K562 (cell line): Measurements from ENCODE around the gene E2F2. TPM values are rescaled to one million over a fixed set of nuclear protein-coding genes. Genes with fewer than 3 reads are reported as not detected.
A peak's percentile ranks its signal among the peaks of the same experiment; 100 is the strongest.

ENCODE experiments used
- ATF4 ChIP-seq: fragments of 450-650 bp; formaldehyde crosslinking; IDR thresholded peaks from 2 replicates; pipeline ENCODE4 v1.4.0; 2022; ENCODE audit warnings: mild to moderate bottlenecking, moderate library complexity
- BRF2 ChIP-seq: IDR thresholded peaks from 3 replicates; pipeline ENCODE4 v1.6.1; 2011; ENCODE audit warnings: borderline replicate concordance, mild to moderate bottlenecking; ENCODE audit not compliant: insufficient read length, insufficient read depth
- ETV5 ChIP-seq: sonication (generic); formaldehyde crosslinking; IDR thresholded peaks from 2 replicates; pipeline ENCODE4 v1.4.0; 2020; ENCODE audit warnings: low read depth, mild to moderate bottlenecking, missing genetic modification reagents
- NFE2L1 ChIP-seq: fragments of 450-650 bp; IDR thresholded peaks from 2 replicates; pipeline ENCODE4 v1.6.1; 2016; ENCODE audit warnings: missing genetic modification characterization, low read depth, mild to moderate bottlenecking, missing compliant biosample characterization, moderate library complexity, borderline replicate concordance
- NR0B1 ChIP-seq: fragments of 450-650 bp; IDR thresholded peaks from one replicate; pipeline ENCODE4 v1.6.1; 2018; ENCODE audit warnings: mild to moderate bottlenecking, moderate library complexity; ENCODE audit not compliant: partially characterized antibody
- POLR3A ChIP-seq: IDR thresholded peaks from 2 replicates; pipeline ENCODE4 v1.6.1; 2011; ENCODE audit warnings: borderline replicate concordance, mild to moderate bottlenecking, moderate library complexity; ENCODE audit not compliant: insufficient read length, insufficient read depth; ENCODE audit errors: extremely low read depth
- PTTG1 ChIP-seq: fragments of 450-650 bp; IDR thresholded peaks from 2 replicates; pipeline ENCODE4 v1.6.1; 2016; ENCODE audit warnings: low read depth, mild to moderate bottlenecking, missing genetic modification characterization, missing compliant biosample characterization
- SNRNP70 ChIP-seq: fragments of 200-400 bp; formaldehyde crosslinking; optimal IDR thresholded peaks from 2 replicates; pipeline ENCODE3; 2017; ENCODE audit warnings: low read depth, low read length
- ZBTB49 ChIP-seq: sonication (generic); formaldehyde crosslinking; IDR thresholded peaks from 2 replicates; pipeline ENCODE4 v1.8.0; 2022; ENCODE audit warnings: missing genetic modification reagents, mild to moderate bottlenecking, borderline replicate concordance
- ZBTB8A ChIP-seq: fragments of 450-650 bp; IDR thresholded peaks from 2 replicates; pipeline ENCODE4 v1.6.1; 2018; ENCODE audit warnings: mild to moderate bottlenecking, moderate library complexity; ENCODE audit not compliant: partially characterized antibody
- ZFP36 ChIP-seq: fragments of 150-350 bp; IDR thresholded peaks from 2 replicates; pipeline ENCODE4 v1.6.1; 2018; ENCODE audit warnings: low read length, low read depth; ENCODE audit not compliant: partially characterized antibody
- ZKSCAN8 ChIP-seq: fragments of 200-800 bp; sonication (Bioruptor generic); IDR thresholded peaks from 2 replicates; pipeline ENCODE4 v1.6.1; 2016; ENCODE audit warnings: missing genetic modification characterization, missing compliant biosample characterization
- polyA plus RNA-seq, 8 experiments: library from polyadenylated mRNA; depleted of rRNA in 4 of 8; stranded (reverse) in 5 of 8; unstranded in 3 of 8; fragments of >200 nt; fragmentation: Nextera tagmentation in 2 of 8; fragmentation: Illumina TruSeq in 1 of 8; extraction: Ambion mirVana in 2 of 8; extraction: Trizol in 1 of 8; gene quantifications; 2 replicates each; pipeline versions ENCODE4 v1.2.1 to v1.2.3, GENCODE V29; 2011 to 2014; ENCODE audit warnings: inconsistent platforms in 1 of 8, missing spikeins in 1 of 8
- total RNA-seq, 7 experiments: library from RNA; depleted of rRNA in 6 of 7; stranded (reverse); fragments of >200 nt in 6 of 7; fragmentation: Illumina TruSeq in 2 of 7; extraction: Trizol in 2 of 7; gene quantifications; 2 replicates each; pipeline versions ENCODE4 v1.2.1 to v1.2.3, GENCODE V29; 2011 to 2021; ENCODE audit warnings: low replicate concordance in 1 of 7

The E2F2 gene
- total and polyA plus RNA-seq, 9 of the 15 experiments (the other 6 are each of a cell fraction or from before 2014, with no cell fraction given), result 3.1 to 25.3 (median 11.4) TPM

GRCh38 chr1:23577056-23578004 is 46.3 kb upstream of the E2F2 start (continued):
- TF ChIP-seq ZBTB49 (no peak), BRF2 (no peak), NR0B1 (no peak), PTTG1 (tag) (no peak), POLR3A (no peak), SNRNP70 (no peak), ATF4 (no peak), ZFP36 (peak; percentile 4), ETV5 (CRISPR knock-in tag) (no peak), ZBTB8A (no peak), NFE2L1 (no peak), ZKSCAN8 (no peak)
